ENCODE results near the gene TREM2. TPM values are rescaled to one million over a fixed set of nuclear protein-coding genes. Genes with fewer than 3 reads are reported as not detected.

The TREM2 gene
- total RNA-seq = 0.52 TPM

- Histone ChIP-seq H3K27ac (ENCODE audit: low read depth, low read length) (no peak within 1 kb of the TSS), H3K27me3 (ENCODE audit: control insufficient read depth in 3 of 3, insufficient read depth in 3 of 3, low read length in 3 of 3) (peaks cover 0 to 19% (median 3%) of the 10 kb centered on the region in 3 donors), H3K4me1 (ENCODE audit: control insufficient read depth in 3 of 3, insufficient read depth in 3 of 3, low read length in 3 of 3) (no peaks in the 10 kb centered on the region), H3K9ac (ENCODE audit: low read depth in 1 of 3, low read length in 3 of 3) (no peak within 1 kb of the TSS), H3K9me3 (ENCODE audit: control insufficient read depth in 3 of 3, low read length in 3 of 3) (no peaks in the 10 kb centered on the region), H3K4me3 (ENCODE audit: low read length in 3 of 3) (no peak within 1 kb of the TSS), H3K36me3 (ENCODE audit: control insufficient read depth in 3 of 3, insufficient read depth in 3 of 3, low read length in 3 of 3) (no peaks in the 10 kb centered on the region)
Measured at GRCh38 chr6:41162687-41163418, at the start of gene TREM2. TSS of gene TREM2 (minus strand) at chr6:41163116. CDS start at chr6:41163082, 34 bp downstream.

- Histone ChIP-seq H3K4me3 (ENCODE audit: low read length in 3 of 3) (no peak overlapping the region), H3K9me3 (ENCODE audit: control insufficient read depth in 3 of 3, low read length in 3 of 3) (peaks cover 0 to 3% (median 2%) of the 10 kb centered on the region in 3 donors), H3K27ac (ENCODE audit: low read depth, low read length) (no peak overlapping the region), H3K27me3 (ENCODE audit: control insufficient read depth in 3 of 3, insufficient read depth in 3 of 3, low read length in 3 of 3) (peaks cover 0 to 3% (median 0%) of the 10 kb centered on the region in 3 donors), H3K4me1 (ENCODE audit: control insufficient read depth in 3 of 3, insufficient read depth in 3 of 3, low read length in 3 of 3) (no peaks in the 10 kb centered on the region), H3K9ac (ENCODE audit: low read depth in 1 of 3, low read length in 3 of 3) (no peak overlapping the region), H3K36me3 (ENCODE audit: control insufficient read depth in 3 of 3, insufficient read depth in 3 of 3, low read length in 3 of 3) (no peaks in the 10 kb centered on the region)
Measured at GRCh38 chr6:41209547-41210320, 46.8 kb upstream of the TREM2 start.

GRCh38 chr6:41208439-41209106 is 45.7 kb upstream of the TREM2 start:
- Histone ChIP-seq H3K4me3 (ENCODE audit: low read length in 3 of 3) (no peak overlapping the region), H3K4me1 (ENCODE audit: control insufficient read depth in 3 of 3, insufficient read depth in 3 of 3, low read length in 3 of 3) (no peaks in the 10 kb centered on the region), H3K27ac (ENCODE audit: low read depth, low read length) (no peak overlapping the region), H3K9ac (ENCODE audit: low read depth in 1 of 3, low read length in 3 of 3) (no peak overlapping the region), H3K27me3 (ENCODE audit: control insufficient read depth in 3 of 3, insufficient read depth in 3 of 3, low read length in 3 of 3) (peaks cover 0 to 3% (median 0%) of the 10 kb centered on the region in 3 donors), H3K9me3 (ENCODE audit: control insufficient read depth in 3 of 3, low read length in 3 of 3) (peaks cover 0 to 3% (median 0%) of the 10 kb centered on the region in 3 donors), H3K36me3 (ENCODE audit: control insufficient read depth in 3 of 3, insufficient read depth in 3 of 3, low read length in 3 of 3) (no peaks in the 10 kb centered on the region)

- no peak overlapping the region for H3K9ac ChIP-seq (ENCODE audit: low read depth in 1 of 3, low read length in 3 of 3)
- peaks cover 0 to 4% (median 0%) of the 10 kb centered on the region in 3 donors for H3K4me1 ChIP-seq (ENCODE audit: control insufficient read depth in 3 of 3, insufficient read depth in 3 of 3, low read length in 3 of 3)
- H3K4me3 ChIP-seq (ENCODE audit: low read length in 3 of 3) = no peak overlapping the region
- H3K36me3 ChIP-seq (ENCODE audit: control insufficient read depth in 3 of 3, insufficient read depth in 3 of 3, low read length in 3 of 3) = no peaks in the 10 kb centered on the region
- peaks cover 0 to 3% (median 0%) of the 10 kb centered on the region in 3 donors for H3K9me3 ChIP-seq (ENCODE audit: control insufficient read depth in 3 of 3, low read length in 3 of 3)
- H3K27ac ChIP-seq (ENCODE audit: low read depth, low read length) = no peak overlapping the region
- peaks cover 0 to 3% (median 0%) of the 10 kb centered on the region in 3 donors for H3K27me3 ChIP-seq (ENCODE audit: control insufficient read depth in 3 of 3, insufficient read depth in 3 of 3, low read length in 3 of 3)
Measured at GRCh38 chr6:41204156-41204555, 41.2 kb upstream of the TREM2 start.

GRCh38 chr6:41201764-41202173 is 38.9 kb upstream of the TREM2 start:
- Histone ChIP-seq H3K36me3 (ENCODE audit: control insufficient read depth in 3 of 3, insufficient read depth in 3 of 3, low read length in 3 of 3) (no peaks in the 10 kb centered on the region), H3K27me3 (ENCODE audit: control insufficient read depth in 3 of 3, insufficient read depth in 3 of 3, low read length in 3 of 3) (peaks cover 0 to 8% (median 6%) of the 10 kb centered on the region in 3 donors), H3K4me3 (ENCODE audit: low read length in 3 of 3) (no peak overlapping the region), H3K4me1 (ENCODE audit: control insufficient read depth in 3 of 3, insufficient read depth in 3 of 3, low read length in 3 of 3) (peaks cover 0 to 4% (median 0%) of the 10 kb centered on the region in 3 donors), H3K9me3 (ENCODE audit: control insufficient read depth in 3 of 3, low read length in 3 of 3) (no peaks in the 10 kb centered on the region), H3K9ac (ENCODE audit: low read depth in 1 of 3, low read length in 3 of 3) (no peak overlapping the region), H3K27ac (ENCODE audit: low read depth, low read length) (no peak overlapping the region)

- peaks cover 0 to 8% (median 6%) of the 10 kb centered on the region in 3 donors for H3K27me3 ChIP-seq (ENCODE audit: control insufficient read depth in 3 of 3, insufficient read depth in 3 of 3, low read length in 3 of 3)
- no peak within 1 kb of the TSS for H3K27ac ChIP-seq (ENCODE audit: low read depth, low read length)
- no peaks in the 10 kb centered on the region for H3K36me3 ChIP-seq (ENCODE audit: control insufficient read depth in 3 of 3, insufficient read depth in 3 of 3, low read length in 3 of 3)
Measured at GRCh38 chr6:41200901-41201763, 38.2 kb upstream of the TREM2 start, which contains the start of gene TREML2. TSS of gene TREML2 (minus strand) at chr6:41201149. CDS start at chr6:41201008, 141 bp downstream.

GRCh38 chr6:41200296-41200900 is 37.5 kb upstream of the TREM2 start:
- peaks cover 0 to 4% (median 0%) of the 10 kb centered on the region in 3 donors for H3K4me1 ChIP-seq (ENCODE audit: control insufficient read depth in 3 of 3, insufficient read depth in 3 of 3, low read length in 3 of 3)
- H3K27me3 ChIP-seq (ENCODE audit: control insufficient read depth in 3 of 3, insufficient read depth in 3 of 3, low read length in 3 of 3) = peaks cover 0 to 12% (median 7%) of the 10 kb centered on the region in 3 donors
- H3K27ac ChIP-seq (ENCODE audit: low read depth, low read length) = no peak overlapping the region

More at GRCh38 chr6:41200901-41201763, 38.2 kb upstream of the TREM2 start, which contains the start of gene TREML2:
- H3K4me1 ChIP-seq (ENCODE audit: control insufficient read depth in 3 of 3, insufficient read depth in 3 of 3, low read length in 3 of 3) = peaks cover 0 to 4% (median 0%) of the 10 kb centered on the region in 3 donors
- no peaks in the 10 kb centered on the region for H3K9me3 ChIP-seq (ENCODE audit: control insufficient read depth in 3 of 3, low read length in 3 of 3)
- no peak within 1 kb of the TSS for H3K9ac ChIP-seq (ENCODE audit: low read depth in 1 of 3, low read length in 3 of 3)
- H3K4me3 ChIP-seq (ENCODE audit: low read length in 3 of 3) = no peak within 1 kb of the TSS

GRCh38 chr6:41199552-41200246 is 36.8 kb upstream of the TREM2 start:
- Histone ChIP-seq H3K36me3 (ENCODE audit: control insufficient read depth in 3 of 3, insufficient read depth in 3 of 3, low read length in 3 of 3) (no peaks in the 10 kb centered on the region), H3K27ac (ENCODE audit: low read depth, low read length) (no peak overlapping the region), H3K4me1 (ENCODE audit: control insufficient read depth in 3 of 3, insufficient read depth in 3 of 3, low read length in 3 of 3) (peaks cover 0 to 4% (median 0%) of the 10 kb centered on the region in 3 donors), H3K9ac (ENCODE audit: low read depth in 1 of 3, low read length in 3 of 3) (no peak overlapping the region), H3K4me3 (ENCODE audit: low read length in 3 of 3) (no peak overlapping the region), H3K9me3 (ENCODE audit: control insufficient read depth in 3 of 3, low read length in 3 of 3) (no peaks in the 10 kb centered on the region), H3K27me3 (ENCODE audit: control insufficient read depth in 3 of 3, insufficient read depth in 3 of 3, low read length in 3 of 3) (peaks cover 0 to 18% (median 12%) of the 10 kb centered on the region in 3 donors)

More at GRCh38 chr6:41200296-41200900, 37.5 kb upstream of the TREM2 start:
- Histone ChIP-seq H3K4me3 (ENCODE audit: low read length in 3 of 3) (no peak overlapping the region), H3K9ac (ENCODE audit: low read depth in 1 of 3, low read length in 3 of 3) (no peak overlapping the region), H3K36me3 (ENCODE audit: control insufficient read depth in 3 of 3, insufficient read depth in 3 of 3, low read length in 3 of 3) (no peaks in the 10 kb centered on the region), H3K9me3 (ENCODE audit: control insufficient read depth in 3 of 3, low read length in 3 of 3) (no peaks in the 10 kb centered on the region)

Data from skeletal muscle tissue (tissue), 4 donors.